ENCODE measurements around the gene RPP25L.

The RPP25L gene

GRCh38 chr9:34637356-34638137 lies 25.6 kb upstream of the RPP25L start, which contains the start of gene SIGMAR1:
Gene SIGMAR1 (minus strand): TSS chr9:34637787. CDS start chr9:34637697, 90 bp downstream.
- DNase-seq = peak; percentile 91

- no peak for DNase-seq
Measured at GRCh38 chr9:34636791-34637355, 25.0 kb upstream of the RPP25L start.

- DNase-seq = no peak
Measured at GRCh38 chr9:34635556-34635955, 23.7 kb upstream of the RPP25L start.

GRCh38 chr9:34634551-34635248 lies 22.8 kb upstream of the RPP25L start:
- no peak for DNase-seq

DNA sequence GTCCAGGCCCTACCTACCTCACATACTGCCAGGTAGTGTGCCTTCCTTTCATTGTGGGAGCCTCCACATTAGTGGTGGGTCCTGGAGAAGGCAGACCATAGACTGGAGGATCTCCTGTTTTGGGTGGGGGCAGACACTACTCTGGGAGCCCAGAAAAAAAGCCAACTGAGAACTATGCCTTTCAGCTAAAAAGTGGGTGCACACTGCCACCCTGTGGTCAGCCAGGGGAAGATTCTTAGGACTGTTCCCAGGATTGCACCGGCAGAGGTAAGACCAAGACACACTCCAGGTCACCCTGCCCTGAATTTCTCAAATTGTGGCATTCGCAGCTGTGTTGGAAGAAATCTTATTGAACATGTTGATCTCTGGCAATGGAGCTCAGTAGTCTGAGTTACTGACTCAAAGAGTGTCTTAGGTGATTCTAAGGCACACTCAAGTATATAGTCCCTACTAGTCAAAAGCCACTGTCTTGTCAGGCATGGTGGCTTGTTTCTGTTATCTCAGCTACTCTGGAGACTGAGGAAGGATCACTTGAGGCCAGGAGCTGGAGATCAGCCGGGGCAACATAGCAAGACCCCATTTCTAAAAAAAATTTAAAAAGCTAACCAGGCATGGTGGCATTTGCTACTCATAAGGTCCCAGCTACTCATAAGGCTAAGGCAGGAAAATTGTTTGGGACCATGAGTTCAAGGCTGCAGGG lies 22.1 kb upstream of the RPP25L start:
- peak; percentile 38 for DNase-seq

DNA sequence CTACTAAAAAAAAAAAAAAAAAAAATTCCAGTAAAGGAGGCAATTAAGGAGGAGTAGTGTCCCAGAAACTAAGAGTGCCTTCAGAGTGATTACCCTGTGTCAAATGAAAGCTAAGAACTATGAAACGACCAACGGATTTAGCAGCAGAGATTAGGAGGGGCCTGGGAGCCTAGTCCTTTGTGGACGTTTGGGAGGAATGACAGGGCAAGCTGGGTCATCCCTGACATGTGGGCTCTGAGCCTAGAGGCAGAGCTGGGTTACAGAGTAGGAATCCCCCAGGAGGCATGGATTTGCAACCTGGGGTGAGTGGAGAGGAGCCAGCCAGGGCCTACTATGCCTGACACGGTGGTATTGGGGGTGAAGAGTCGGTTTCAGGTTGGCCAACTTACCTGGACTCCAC lies 21.3 kb upstream of the RPP25L start:
- DNase-seq = no peak

DNA sequence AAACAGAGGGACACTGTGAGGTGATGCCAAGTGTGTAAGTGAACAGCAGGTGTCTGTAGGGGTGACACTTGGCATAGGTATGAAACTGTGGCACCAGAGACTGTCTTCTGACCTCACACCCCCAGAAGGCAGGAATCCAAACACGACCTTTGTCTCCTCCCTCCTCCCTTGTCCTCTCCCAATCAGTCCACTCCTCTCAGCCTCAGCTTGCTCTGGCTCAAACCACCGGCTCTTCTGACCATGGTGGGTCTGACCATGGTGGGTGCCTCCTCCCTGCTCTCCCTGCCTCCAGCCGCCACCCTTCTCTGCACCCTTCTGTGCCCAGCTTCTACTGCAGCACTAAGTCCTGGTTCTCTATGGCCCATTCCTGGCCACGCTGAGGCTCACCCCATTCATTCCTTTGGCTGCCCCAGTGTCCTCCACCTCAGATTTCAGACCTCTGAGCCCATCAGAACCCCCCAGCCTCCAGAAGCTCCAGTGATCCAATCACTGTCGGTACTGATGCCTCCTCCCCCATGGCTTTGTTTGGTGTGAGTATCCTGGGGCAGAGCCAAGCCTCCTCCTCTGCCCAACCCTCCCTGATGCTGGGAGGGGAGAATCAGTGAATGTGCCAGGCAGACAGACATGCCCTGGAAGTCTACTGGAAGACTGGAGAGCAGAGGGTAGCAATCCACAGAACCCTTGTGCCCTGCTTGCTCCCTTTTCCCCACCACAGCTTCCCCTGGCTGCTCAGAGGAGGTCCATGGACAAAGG lies 18.7 kb upstream of the RPP25L start:
- no peak for DNase-seq

- no peak for DNase-seq
Measured at GRCh38 chr9:34629491-34629808, 17.6 kb upstream of the RPP25L start.

GRCh38 chr9:34628656-34629490 lies 17.0 kb upstream of the RPP25L start, which contains the start of gene ARID3C:
Gene ARID3C (minus strand): TSS chr9:34629066. CDS start chr9:34628014, 1,052 bp downstream.
- DNase-seq = no peak

GRCh38 chr9:34627716-34628655 lies 16.1 kb upstream of the RPP25L start:
- DNase-seq = no peak

DNA sequence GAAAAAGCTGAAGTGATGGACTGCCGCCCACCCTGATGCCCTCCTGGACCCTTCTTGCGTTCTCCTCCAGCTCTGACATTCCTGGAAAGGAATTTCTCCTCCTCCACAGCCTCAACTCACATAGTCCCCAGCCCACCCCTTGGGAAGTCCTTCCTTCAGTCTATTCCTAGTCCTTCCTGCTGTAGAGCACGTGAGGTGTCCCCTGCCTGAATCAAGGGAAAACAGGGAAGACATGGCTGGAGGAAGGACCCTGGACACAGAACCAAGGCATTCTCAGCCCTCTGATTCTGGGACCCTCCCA lies 13.2 kb upstream of the RPP25L start:
- no peak for DNase-seq

GRCh38 chr9:34624475-34625185 lies 12.7 kb upstream of the RPP25L start:
- no peak for DNase-seq

- no peak for DNase-seq
Measured at GRCh38 chr9:34623374-34624235, 11.7 kb upstream of the RPP25L start.

DNA sequence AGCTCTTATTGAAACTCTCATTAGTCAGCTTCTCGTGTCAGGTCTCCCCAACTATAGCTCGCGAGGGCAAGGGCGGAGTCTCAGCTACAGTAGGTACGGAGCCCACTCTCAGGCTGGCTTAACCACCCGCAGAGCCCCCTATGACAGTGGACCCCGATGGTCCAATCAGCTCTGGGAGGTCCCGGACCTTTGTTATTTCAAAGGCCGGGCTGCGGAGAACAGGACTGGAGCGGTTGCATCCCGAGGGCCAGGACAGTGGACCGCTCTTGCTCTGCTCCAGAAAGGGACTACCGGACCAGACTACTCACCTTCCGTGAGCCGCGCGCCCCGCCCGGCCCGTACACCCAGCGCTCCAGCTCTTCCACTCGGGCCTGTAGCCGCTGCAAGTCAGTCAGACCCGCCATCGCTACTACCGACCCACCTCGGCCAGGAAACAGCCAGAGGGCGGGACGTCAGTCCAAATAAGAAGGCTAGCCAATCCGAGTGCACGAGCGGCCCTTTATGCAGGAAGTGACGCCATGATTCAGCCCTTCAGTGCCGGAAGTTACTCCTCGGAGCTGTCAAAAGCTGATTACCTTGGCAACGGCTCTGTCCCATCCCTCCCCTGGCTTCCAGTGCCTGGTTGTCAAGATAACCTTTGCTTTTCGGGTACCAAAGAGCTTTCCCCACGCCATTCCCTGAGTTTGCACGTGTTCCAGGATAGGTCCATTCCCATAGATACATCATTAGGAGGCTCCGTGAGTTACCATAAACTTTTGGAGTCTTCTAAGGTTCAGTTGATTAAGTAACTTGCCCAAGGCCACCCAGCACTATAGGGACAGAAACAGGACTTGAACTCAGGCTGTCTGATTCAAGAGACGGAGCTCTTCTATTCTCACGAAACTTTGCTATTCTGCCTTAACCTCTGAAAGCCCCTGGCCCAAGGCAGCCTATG lies 8.4 kb upstream of the RPP25L start, which contains the start of gene DCTN3:
TSS of gene DCTN3 (minus strand) at position 435 of the 934 bp plus-strand sequence. CDS start at position 404, 31 bp downstream.
- DNase-seq = peak; percentile 89

GRCh38 chr9:34615132-34615531 lies 3.2 kb upstream of the RPP25L start:
- no peak for DNase-seq

GRCh38 chr9:34612788-34613390 lies 992 bp upstream of the RPP25L start:
- DNase-seq = peak; percentile 46

- DNase-seq = no peak
Measured at GRCh38 chr9:34611251-34611810, 566 bp downstream of the RPP25L start.
